Retinal pigment epithelial cell (primary cell): Measurements from ENCODE around the gene TRNT1.
A peak's percentile ranks its signal among the peaks of the same experiment; 100 is the strongest.

Experiments
- DNase-seq: peaks from one replicate; pipeline ENCODE4 v3.0.0-alpha.2; 2010; ENCODE audit warnings: low read depth
- H3K4me3 ChIP-seq: 2 replicates; pipeline ENCODE4 v1.5.1; 2011; ENCODE audit warnings: mild to moderate bottlenecking, low read length, control low read depth, moderate library complexity
- CTCF ChIP-seq: conservative IDR thresholded peaks from 2 replicates; pipeline ENCODE4 v1.5.1; 2011; ENCODE audit warnings: low read depth, low read length, control low read depth, inconsistent platforms

TRNT1 gene

DNA sequence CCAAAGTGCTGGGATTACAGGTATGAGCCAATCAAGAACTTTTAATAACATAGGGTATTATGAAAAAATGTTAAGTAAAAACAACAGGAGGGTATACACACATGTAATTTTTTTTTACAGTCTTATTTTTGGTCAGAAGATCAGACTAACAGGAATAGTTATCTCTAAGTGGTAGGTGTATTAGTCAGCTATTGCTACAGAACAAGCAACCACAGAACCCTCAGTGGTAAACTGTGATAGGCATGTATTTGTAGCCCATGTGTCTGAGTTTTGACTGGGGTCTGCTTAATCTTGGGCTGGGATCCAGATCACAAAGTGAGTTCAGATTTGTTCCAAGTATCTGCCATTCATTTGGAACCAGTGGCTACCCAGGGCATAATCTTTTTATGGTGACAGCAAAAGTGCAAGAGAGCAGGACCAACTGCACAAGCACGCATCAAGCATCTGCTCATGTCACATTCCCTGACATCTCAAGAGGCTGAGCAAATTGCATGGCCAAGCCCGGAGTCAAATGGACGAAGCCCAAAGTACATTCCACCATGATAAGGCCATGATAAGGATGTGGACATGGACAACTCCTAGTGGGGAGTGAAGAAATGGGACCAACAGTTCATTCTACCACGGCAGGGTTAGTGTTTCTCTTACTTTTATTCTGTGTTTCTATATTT is 13.6 kb upstream of the TRNT1 start:
- no peak for DNase-seq
- TF ChIP-seq CTCF, result no peak
- no peak overlapping the region for H3K4me3 ChIP-seq

- no peak for TF ChIP-seq CTCF
- no peak for DNase-seq
- no peak overlapping the region for H3K4me3 ChIP-seq
These were observed 9.1 kb upstream of the TRNT1 start for GRCh38 chr3:3117651-3118050.

DNA sequence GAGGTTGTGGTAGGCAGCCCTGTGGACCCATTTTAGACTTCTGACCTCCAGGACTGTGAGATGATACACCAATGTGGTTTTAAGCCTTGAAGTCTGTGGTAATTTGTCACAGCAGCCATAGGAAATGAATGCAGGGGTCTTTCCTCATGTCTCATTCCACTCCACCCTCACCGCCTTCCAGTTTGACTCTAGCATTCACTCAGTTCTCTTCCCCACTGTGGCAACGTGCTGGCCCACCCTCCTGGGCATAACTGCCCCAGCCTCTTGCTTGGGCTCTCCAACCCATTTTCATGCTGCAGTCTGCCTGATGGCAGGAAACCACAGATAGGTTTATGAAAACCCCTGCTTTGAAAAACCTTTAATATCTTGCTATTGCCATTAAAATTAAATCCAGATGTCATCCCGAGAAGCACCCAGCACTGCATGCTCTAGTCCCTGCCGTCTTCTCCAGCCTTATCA is 7.3 kb upstream of the TRNT1 start:
- H3K4me3 ChIP-seq, result no peak overlapping the region
- TF ChIP-seq CTCF, result no peak
- DNase-seq, result no peak

DNA sequence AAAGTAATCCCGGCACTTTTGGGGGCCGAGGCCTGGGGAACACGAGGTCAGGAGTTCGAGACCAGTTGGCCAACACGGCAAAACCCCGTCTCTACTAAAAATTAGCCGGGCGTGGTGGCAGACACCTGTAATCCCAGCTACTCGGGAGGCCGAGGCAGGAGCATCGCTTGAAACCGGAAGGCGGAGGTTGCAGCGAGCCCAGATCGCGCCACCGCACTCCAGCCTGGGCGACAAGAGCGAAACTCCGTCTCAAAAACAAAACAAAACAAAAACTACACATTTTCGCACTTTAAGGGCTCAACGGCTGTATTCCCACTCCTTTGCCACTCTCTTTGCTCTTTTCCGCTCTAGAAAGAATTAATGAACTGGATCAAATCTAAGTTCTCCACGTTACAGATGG is 763 bp upstream of the TRNT1 start:
- peak overlapping the region; percentile 81 for H3K4me3 ChIP-seq
- no peak for TF ChIP-seq CTCF
- DNase-seq, result no peak

- TF ChIP-seq CTCF, result no peak
- H3K4me3 ChIP-seq, result peak overlapping the region; percentile 81
- DNase-seq, result no peak
These were observed 781 bp downstream of the TRNT1 start for GRCh38 chr3:3127432-3128010.

DNA sequence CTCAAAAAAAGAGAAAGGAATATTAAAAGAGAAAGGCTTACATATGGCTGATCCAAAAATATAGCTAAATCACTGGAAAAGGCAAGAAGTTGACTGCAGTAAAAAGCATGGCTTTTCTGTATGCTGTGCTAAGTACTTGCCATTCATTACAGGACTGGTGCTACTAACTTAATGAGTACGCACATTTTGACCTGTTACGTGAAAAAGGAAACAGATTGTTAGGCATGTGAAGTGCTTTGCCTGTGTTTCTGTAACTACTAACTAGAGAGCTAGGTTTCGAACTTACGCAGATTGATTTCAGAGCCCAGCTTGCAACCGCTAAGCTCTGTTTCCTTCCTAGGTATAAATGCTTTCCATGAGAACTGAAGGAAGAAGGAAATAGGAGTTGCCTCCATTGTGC is 2.8 kb downstream of the TRNT1 start:
- H3K4me3 ChIP-seq, result no peak overlapping the region
- TF ChIP-seq CTCF, result no peak
- no peak for DNase-seq

DNA sequence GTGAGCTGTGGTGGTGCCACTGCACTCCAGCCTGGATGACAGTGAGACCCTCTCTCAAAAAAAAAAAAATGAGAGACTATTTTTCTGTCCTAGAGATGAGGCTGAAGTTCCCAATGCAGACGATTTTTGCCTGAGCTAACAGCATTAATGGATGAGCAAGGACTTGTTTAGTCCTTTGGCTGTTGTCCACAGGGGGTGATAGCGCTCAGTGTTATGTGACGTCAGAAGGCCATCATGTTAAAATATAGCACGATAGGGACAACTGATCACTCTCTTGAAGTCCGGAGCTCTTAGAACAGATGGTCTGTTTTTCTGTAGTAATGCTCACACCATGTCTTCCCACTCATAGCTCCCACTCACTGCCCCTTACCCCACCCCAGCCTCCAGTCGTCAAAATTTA is 6.8 kb downstream of the TRNT1 start:
- TF ChIP-seq CTCF, result no peak
- no peak for DNase-seq

More for the DNA sequence above, 6.8 kb downstream of the TRNT1 start:
- H3K4me3 ChIP-seq, result no peak overlapping the region
